Psoas muscle (tissue), 8 donors: Measurements from ENCODE around the gene PDCD2. TPM values are rescaled to one million over a fixed set of nuclear protein-coding genes. Genes with fewer than 3 reads are reported as not detected.

Experiments
- ATAC-seq, 4 donors: fragments of 200-7000 bp; cut with Tn5 transposase; one replicate each; pipeline ENCODE4 v1.9.1; 2020; ENCODE audit warnings: moderate library complexity in 3 of 4, mild to moderate bottlenecking in 2 of 4
- DNase-seq, 2 donors: peaks; one replicate each; pipeline ENCODE4 v3.0.0-alpha.2; 2020
- H3K27ac ChIP-seq: fragments of 200-600 bp; one replicate; pipeline ENCODE4 v1.8.0; 2022
- H3K27me3 ChIP-seq, 3 donors: fragments of 200-600 bp in 1 of 3; one replicate each; pipeline versions ENCODE4 v1.6.1 to v1.8.0; 2013 to 2022; ENCODE audit warnings: low read length in 2 of 3, mild to moderate bottlenecking in 2 of 3, moderate library complexity in 1 of 3; ENCODE audit not compliant: insufficient read depth in 3 of 3
- H3K36me3 ChIP-seq, 2 donors: fragments of 200-600 bp in 1 of 2; one replicate each; pipeline versions ENCODE4 v1.6.1 to v1.8.0; 2013 to 2022; ENCODE audit warnings: low read depth in 1 of 2, mild to moderate bottlenecking in 1 of 2, moderate library complexity in 1 of 2; ENCODE audit not compliant: insufficient read depth in 1 of 2
- H3K4me1 ChIP-seq: fragments of 200-600 bp; one replicate; pipeline ENCODE4 v1.8.0; 2022
- H3K4me3 ChIP-seq: fragments of 200-600 bp; one replicate; pipeline ENCODE4 v1.8.0; 2022; ENCODE audit warnings: mild to moderate bottlenecking
- H3K9me3 ChIP-seq: fragments of 200-600 bp; one replicate; pipeline ENCODE4 v1.8.0; 2022
- WGBS, 3 donors: extraction: QIAGEN DNeasy Blood & Tissue Kit; methylation state at CpG; one replicate each; pipeline versions ENCODE4 v1.1.6 to v1.1.7; 2013; 5-methylcytosine and 5-hydroxymethylcytosine counted together
- intact Hi-C, 2 donors: fragments of 100-400 bp; cut with DNase I; formaldehyde crosslinking; loops; one replicate each; pipeline versions ENCODE4 v1.11.0 to v1.14.2; 2022
- polyA plus RNA-seq, 3 donors: library from polyadenylated mRNA; stranded (reverse); fragments of 200-250 nt; gene quantifications; one replicate each; pipeline ENCODE4 v1.2.3, GENCODE V29; 2013
- total RNA-seq, 4 donors: library from RNA; stranded (reverse); fragmentation: NEBNext Ultra II Directional in 2 of 4; extraction: Animal tissue kit (Norgen Biotek cat#: 25700) in 2 of 4; gene quantifications; one replicate each; pipeline versions ENCODE4 v1.2.1 to v1.2.4, GENCODE V29; 2021 to 2023
- TF ChIP-seq, protein P1 (sequence below): fragments of 200-600 bp; IDR thresholded peaks from one replicate; pipeline ENCODE4 v1.8.0; 2022; ENCODE audit warnings: antibody characterized with exemption
- donor health status: healthy with polysubstance abuse.
- donor health status: DM: no; HTN: no; CAD: no; lungs with moderate emphysema.
- donor health status: Bipolar disorder and iron deficiency.
- donor health status: healthy.
- donor health status: DM: yes; HTN: yes; CAD: no.
- donor health status: DM: no; HTN: no; CAD: no.
- donor health status: DM: no; HTN: no; CAD: no.
- donor health status: DM: yes; HTN: yes; CAD: no.

PDCD2 gene
- total and polyA plus RNA-seq, 7 donors = 36.5 to 112 (median 51.6) TPM

DNA sequence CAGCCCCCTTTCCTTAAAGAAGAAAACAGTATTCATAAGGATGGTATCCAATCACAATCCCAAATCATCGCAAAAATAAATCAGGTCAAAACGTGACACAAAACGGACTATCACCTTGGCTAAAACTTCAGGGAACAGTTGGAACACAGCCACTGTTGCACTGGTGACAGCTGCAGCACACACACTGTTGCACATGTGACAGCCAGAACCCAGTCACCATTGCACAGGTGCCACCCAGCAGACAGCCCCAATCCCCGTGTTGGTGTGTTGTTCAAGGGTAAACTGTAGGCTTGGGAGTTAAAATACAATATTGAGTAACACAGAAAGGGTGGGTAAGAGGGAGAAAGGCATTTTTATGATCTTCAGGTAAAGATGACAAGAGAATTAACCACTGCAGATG, 47.1 kb downstream of the PDCD2 start:
- ATAC-seq = peak; percentile 60 to 66 (median 66)
- no peaks in the 10 kb centered on the region for H3K9me3 ChIP-seq
- H3K4me1 ChIP-seq = peaks cover 21% of the 10 kb centered on the region
- intact Hi-C loops = no loop called here
- no peaks in the 10 kb centered on the region for H3K27me3 ChIP-seq
- TF ChIP-seq, protein P1, sequence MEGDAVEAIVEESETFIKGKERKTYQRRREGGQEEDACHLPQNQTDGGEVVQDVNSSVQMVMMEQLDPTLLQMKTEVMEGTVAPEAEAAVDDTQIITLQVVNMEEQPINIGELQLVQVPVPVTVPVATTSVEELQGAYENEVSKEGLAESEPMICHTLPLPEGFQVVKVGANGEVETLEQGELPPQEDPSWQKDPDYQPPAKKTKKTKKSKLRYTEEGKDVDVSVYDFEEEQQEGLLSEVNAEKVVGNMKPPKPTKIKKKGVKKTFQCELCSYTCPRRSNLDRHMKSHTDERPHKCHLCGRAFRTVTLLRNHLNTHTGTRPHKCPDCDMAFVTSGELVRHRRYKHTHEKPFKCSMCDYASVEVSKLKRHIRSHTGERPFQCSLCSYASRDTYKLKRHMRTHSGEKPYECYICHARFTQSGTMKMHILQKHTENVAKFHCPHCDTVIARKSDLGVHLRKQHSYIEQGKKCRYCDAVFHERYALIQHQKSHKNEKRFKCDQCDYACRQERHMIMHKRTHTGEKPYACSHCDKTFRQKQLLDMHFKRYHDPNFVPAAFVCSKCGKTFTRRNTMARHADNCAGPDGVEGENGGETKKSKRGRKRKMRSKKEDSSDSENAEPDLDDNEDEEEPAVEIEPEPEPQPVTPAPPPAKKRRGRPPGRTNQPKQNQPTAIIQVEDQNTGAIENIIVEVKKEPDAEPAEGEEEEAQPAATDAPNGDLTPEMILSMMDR = no peak
- H3K27ac ChIP-seq = peak overlapping the region; percentile 56
- no peak overlapping the region for H3K4me3 ChIP-seq
- no peak for DNase-seq
- 33 to 54% (median 44%) methylated on average over 4 of the region's 4 CpGs for WGBS, 3 donors
- H3K36me3 ChIP-seq = peaks cover 19 to 100% of the 10 kb centered on the region in 2 donors

DNA sequence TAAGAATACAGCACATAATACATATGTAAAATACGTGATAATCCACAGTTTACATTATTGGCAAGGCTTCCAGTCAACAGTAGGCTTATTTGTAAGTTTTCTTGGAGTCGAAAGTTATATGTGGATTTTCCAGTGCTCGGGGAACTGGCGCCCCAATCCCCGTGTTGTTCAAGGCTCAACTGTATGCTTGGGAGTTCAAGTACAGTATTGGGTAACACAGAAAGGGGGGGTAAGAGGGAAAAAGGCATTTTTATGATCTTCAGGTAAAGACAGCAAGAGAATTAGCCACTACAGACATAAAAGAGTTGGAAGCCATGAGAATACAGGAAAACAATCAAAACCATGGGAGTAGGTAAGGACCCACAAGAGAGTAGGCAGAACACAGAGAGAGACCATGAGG, 47.8 kb downstream of the PDCD2 start:
- 70 to 82% (median 71%) methylated on average over 5 of the region's 5 CpGs for WGBS, 3 donors
- TF ChIP-seq, protein P1 = no peak
- Histone ChIP-seq H3K4me3 (no peak overlapping the region), H3K9me3 (no peaks in the 10 kb centered on the region), H3K27me3 (no peaks in the 10 kb centered on the region), H3K4me1 (peaks cover 24% of the 10 kb centered on the region), H3K27ac (peak overlapping the region; percentile 56), H3K36me3 (peaks cover 17 to 98% of the 10 kb centered on the region in 2 donors)
- no peak for ATAC-seq
- DNase-seq = no peak
- intact Hi-C loops = no loop called here

DNA sequence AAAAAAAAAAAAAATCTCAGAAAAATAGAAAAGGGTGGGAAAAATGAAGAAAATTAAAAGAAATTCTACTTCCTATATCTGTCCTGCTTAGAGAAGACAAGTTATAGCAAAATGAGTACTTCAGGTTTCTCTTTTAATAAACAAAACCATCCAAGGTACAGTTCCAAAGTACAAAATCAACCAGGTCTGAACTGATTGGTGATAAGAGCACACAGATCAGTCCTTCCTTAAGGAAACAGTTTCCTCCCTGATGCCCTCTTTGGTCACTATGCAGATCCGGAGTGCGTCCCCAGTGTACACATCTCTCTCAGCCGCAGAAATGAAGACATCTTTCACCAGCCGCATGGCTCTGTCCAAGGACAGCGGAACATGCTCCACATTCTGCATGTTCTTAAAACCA, 49.4 kb downstream of the PDCD2 start:
- DNase-seq = no peak
- WGBS, 3 donors = 88 to 93% (median 89%) methylated on average over 5 of the region's 5 CpGs
- peaks cover 12 to 89% of the 10 kb centered on the region in 2 donors for H3K36me3 ChIP-seq
- ATAC-seq = peak in 2 of 4 donors; percentile 10 to 68
- H3K4me1 ChIP-seq = peaks cover 22% of the 10 kb centered on the region
- intact Hi-C loops = no loop called here
- no peak overlapping the region for H3K4me3 ChIP-seq
- no peaks in the 10 kb centered on the region for H3K9me3 ChIP-seq
- no peak overlapping the region for H3K27ac ChIP-seq
- TF ChIP-seq, protein P1 = no peak
- H3K27me3 ChIP-seq = no peaks in the 10 kb centered on the region

DNA sequence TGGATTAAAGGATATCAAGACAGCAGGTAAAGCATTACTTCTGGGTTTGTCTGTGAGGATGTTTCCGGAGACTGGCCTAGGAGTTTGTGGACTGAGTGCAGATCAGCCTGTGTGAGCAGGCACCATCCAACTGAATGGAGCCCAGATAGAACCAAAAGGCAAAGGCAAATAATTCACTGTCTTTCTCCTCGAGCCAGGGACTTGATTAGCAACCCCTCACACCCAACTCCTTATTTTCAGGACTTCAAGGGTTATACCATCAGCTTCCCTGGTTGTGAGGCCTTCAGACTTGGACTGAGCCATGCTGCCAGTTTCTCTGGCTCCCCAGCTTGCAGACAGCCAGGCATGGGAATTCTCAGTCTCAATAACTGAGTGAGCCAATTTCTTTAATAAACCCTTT, 50.6 kb downstream of the PDCD2 start:
- ATAC-seq (no peak), DNase-seq (no peak)
- H3K4me1 ChIP-seq = peaks cover 20% of the 10 kb centered on the region
- WGBS, 3 donors = 71 to 79% (median 76%) methylated on average over 2 of the region's 2 CpGs
- TF ChIP-seq, protein P1 = no peak
- peaks cover 10 to 77% of the 10 kb centered on the region in 2 donors for H3K36me3 ChIP-seq
- H3K27me3 ChIP-seq = no peaks in the 10 kb centered on the region
- no peak overlapping the region for H3K4me3 ChIP-seq
- no peak overlapping the region for H3K27ac ChIP-seq
- H3K9me3 ChIP-seq = no peaks in the 10 kb centered on the region
- intact Hi-C loops = loop anchor here in 1 of 2 donors (5.0 kb wide), 1 partner anchor 701 kb away; no protein-coding TSS in a partner anchor
